PC-9 (cell line): Measurements from ENCODE around the gene TTC23. TPM values are rescaled to one million over a fixed set of nuclear protein-coding genes. Genes with fewer than 3 reads are reported as not detected.

Source experiments
- BruUV-seq: library from RNA; stranded (reverse); fragments of 400-500 nt; replicated peaks from 2 replicates; lab custom pipeline; 2021; lab: Mats Ljungman, UMichigan
- CTCF ChIA-PET: fragments of 300-600 bp; sonication (Branson Sonifier 250); formaldehyde crosslinking; loops from one replicate; lab custom pipeline; 2022; ENCODE audit warnings: antibody characterized with exemption; lab: Charles Lee
- POLR2A ChIA-PET: fragments of 300-600 bp; sonication (Branson Sonifier 250); formaldehyde crosslinking; loops from one replicate; lab custom pipeline; 2022; ENCODE audit warnings: antibody characterized with exemption; ENCODE audit not compliant: unreplicated experiment; lab: Charles Lee
- DNase-seq, 2 experiments: peaks; one replicate each; pipeline versions ENCODE4 v3.0.0 to v3.0.0-alpha.2; 2015 to 2022; ENCODE audit warnings: mixed read lengths in 1 of 2
- H2AFZ ChIP-seq: fragments of 200-600 bp; sonication (generic); 2 replicates; pipeline ENCODE4 v1.8.1; 2017; ENCODE audit warnings: antibody characterized with exemption
- H3F3A ChIP-seq: fragments of 200-600 bp; sonication (generic); 2 replicates; pipeline ENCODE4 v1.8.1; 2017; ENCODE audit warnings: antibody characterized with exemption, mild to moderate bottlenecking, low read depth; ENCODE audit not compliant: insufficient read depth
- H3K27ac ChIP-seq: fragments of 200-600 bp; sonication (generic); 2 replicates; pipeline ENCODE4 v1.6.1; 2016; ENCODE audit warnings: mixed run types
- H3K27me3 ChIP-seq: fragments of 200-600 bp; sonication (generic); 2 replicates; pipeline ENCODE4 v1.6.1; 2016; ENCODE audit warnings: low read depth, mixed run types; ENCODE audit not compliant: insufficient read depth
- H3K36me3 ChIP-seq: fragments of 200-600 bp; sonication (generic); 2 replicates; pipeline ENCODE4 v1.6.1; 2016; ENCODE audit warnings: low read depth, mixed run types
- H3K4me1 ChIP-seq: fragments of 200-600 bp; sonication (generic); replicated peaks from 2 replicates; pipeline ENCODE4 v1.6.1; 2016; ENCODE audit warnings: mixed run types; ENCODE audit not compliant: insufficient read depth
- H3K4me2 ChIP-seq: fragments of 200-600 bp; sonication (generic); 2 replicates; pipeline ENCODE4 v1.6.1; 2017; ENCODE audit warnings: mixed run types
- H3K4me3 ChIP-seq: fragments of 200-600 bp; sonication (generic); 2 replicates; pipeline ENCODE4 v1.6.1; 2016; ENCODE audit warnings: mixed run types
- H3K79me2 ChIP-seq: fragments of 200-600 bp; sonication (generic); 2 replicates; pipeline ENCODE4 v1.6.1; 2017; ENCODE audit warnings: low read depth, mixed run types
- H3K9me2 ChIP-seq: fragments of 200-600 bp; sonication (generic); 2 replicates; pipeline ENCODE4 v1.8.1; 2017; ENCODE audit warnings: mild to moderate bottlenecking; ENCODE audit not compliant: insufficient read depth
- H3K9me3 ChIP-seq: fragments of 200-600 bp; sonication (generic); 2 replicates; pipeline ENCODE4 v1.8.1; 2016; ENCODE audit warnings: low read depth; ENCODE audit not compliant: insufficient read depth
- H4K20me1 ChIP-seq: fragments of 200-600 bp; sonication (generic); 2 replicates; pipeline ENCODE4 v1.8.1; 2017; ENCODE audit not compliant: insufficient read depth
- EZH2 ChIP-seq: fragments of 200-600 bp; sonication (generic); IDR thresholded peaks from 2 replicates; pipeline ENCODE4 v1.8.0; 2017; ENCODE audit warnings: antibody characterized with exemption, low read depth
- intact Hi-C: fragments of 100-400 bp; cut with micrococcal nuclease; formaldehyde crosslinking; loops from one replicate; pipeline ENCODE4 v1.10.0; 2022; ENCODE audit not compliant: unreplicated experiment
- total RNA-seq: library from RNA; stranded (reverse); gene quantifications from 2 replicates; pipeline ENCODE4 v1.2.3, GENCODE V29; 2021
- TF ChIP-seq, protein P1 (sequence below): fragments of 200-600 bp; sonication (generic); conservative IDR thresholded peaks from 2 replicates; pipeline ENCODE4 v1.6.1; 2017; ENCODE audit warnings: mixed run types, antibody characterized with exemption, mild to moderate bottlenecking, moderate library complexity

The TTC23 gene
- total RNA-seq, 1 experiment from 2014 or later: 18.4 TPM

DNA sequence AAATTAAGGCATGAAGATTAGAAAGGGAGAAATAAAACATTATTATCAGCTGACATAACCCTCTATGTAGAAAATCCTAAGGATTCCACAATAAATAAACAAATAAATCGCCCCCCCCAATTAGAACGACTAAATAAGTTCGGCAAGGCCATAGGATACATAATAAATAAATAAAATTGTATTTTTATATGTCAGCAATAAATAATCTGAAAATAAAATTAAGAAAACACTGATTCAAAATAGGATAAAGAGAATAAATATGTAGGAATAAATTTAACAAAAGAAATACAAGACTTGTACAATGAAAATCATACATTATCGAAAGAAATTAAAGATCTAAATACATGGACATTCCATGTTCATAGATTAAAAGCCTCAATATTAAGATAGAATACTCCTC, 5.1 kb downstream of the TTC23 start:
- H3K9me2 ChIP-seq: no peaks in the 10 kb centered on the region
- 0 out of 2 replicates have a peak, but pooled peaks cover 4% of the 10 kb centered on the region for H3K36me3 ChIP-seq
- ChIA-PET CTCF (no interaction called here), POLR2A (no interaction called here)
- no peak overlapping the region for H3K4me2 ChIP-seq
- no peak for DNase-seq
- H3K4me3 ChIP-seq: no peak overlapping the region
- no TSS peak for BruUV-seq
- H4K20me1 ChIP-seq: no peaks in the 10 kb centered on the region
- TF ChIP-seq, protein P1, sequence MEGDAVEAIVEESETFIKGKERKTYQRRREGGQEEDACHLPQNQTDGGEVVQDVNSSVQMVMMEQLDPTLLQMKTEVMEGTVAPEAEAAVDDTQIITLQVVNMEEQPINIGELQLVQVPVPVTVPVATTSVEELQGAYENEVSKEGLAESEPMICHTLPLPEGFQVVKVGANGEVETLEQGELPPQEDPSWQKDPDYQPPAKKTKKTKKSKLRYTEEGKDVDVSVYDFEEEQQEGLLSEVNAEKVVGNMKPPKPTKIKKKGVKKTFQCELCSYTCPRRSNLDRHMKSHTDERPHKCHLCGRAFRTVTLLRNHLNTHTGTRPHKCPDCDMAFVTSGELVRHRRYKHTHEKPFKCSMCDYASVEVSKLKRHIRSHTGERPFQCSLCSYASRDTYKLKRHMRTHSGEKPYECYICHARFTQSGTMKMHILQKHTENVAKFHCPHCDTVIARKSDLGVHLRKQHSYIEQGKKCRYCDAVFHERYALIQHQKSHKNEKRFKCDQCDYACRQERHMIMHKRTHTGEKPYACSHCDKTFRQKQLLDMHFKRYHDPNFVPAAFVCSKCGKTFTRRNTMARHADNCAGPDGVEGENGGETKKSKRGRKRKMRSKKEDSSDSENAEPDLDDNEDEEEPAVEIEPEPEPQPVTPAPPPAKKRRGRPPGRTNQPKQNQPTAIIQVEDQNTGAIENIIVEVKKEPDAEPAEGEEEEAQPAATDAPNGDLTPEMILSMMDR: no peak
- TF ChIP-seq EZH2: no peak
- H2AFZ ChIP-seq: no peak overlapping the region
- intact Hi-C loops: no loop called here
- H3F3A ChIP-seq: no peaks in the 10 kb centered on the region
- H3K9me3 ChIP-seq: no peaks in the 10 kb centered on the region
- peaks cover 10% of the 10 kb centered on the region; the same call in 1 of the 2 replicates for H3K4me1 ChIP-seq
- no peak overlapping the region for H3K27ac ChIP-seq
- H3K79me2 ChIP-seq: peaks cover 27% of the 10 kb centered on the region
- H3K27me3 ChIP-seq: no peaks in the 10 kb centered on the region

DNA sequence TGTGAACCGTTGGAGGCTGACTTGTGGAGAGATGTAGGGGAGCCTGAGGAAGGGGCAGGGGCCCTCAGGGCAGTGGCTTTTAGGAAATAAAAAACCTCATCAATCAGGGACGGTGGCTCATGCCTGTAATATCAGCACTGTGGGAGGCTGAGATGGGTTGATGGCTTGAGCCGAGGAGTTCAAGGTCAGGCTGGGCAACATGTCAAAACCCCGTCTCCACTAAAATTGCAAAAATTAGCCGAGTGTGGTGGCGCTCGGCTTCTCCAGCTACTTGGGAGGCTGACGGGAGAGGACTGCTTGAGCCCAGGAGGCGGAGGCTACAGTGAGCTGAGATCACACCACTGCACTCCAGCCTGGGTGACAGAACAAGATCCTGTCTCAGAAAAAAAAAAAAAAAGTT, 7.6 kb downstream of the TTC23 start:
- Histone ChIP-seq H3K36me3 (0 out of 2 replicates have a peak, but pooled peaks cover 8% of the 10 kb centered on the region), H3K9me2 (no peaks in the 10 kb centered on the region), H3K27ac (no peak overlapping the region), H3K79me2 (peaks cover 7% of the 10 kb centered on the region; the same call in 1 of the 2 replicates), H3K4me2 (no peak overlapping the region), H2AFZ (no peak overlapping the region), H3K4me1 (no peaks in the 10 kb centered on the region), H3K9me3 (no peaks in the 10 kb centered on the region), H3K27me3 (no peaks in the 10 kb centered on the region), H3K4me3 (no peak overlapping the region), H4K20me1 (no peaks in the 10 kb centered on the region), H3F3A (no peaks in the 10 kb centered on the region)
- POLR2A ChIA-PET: no interaction called here
- intact Hi-C loops: no loop called here
- CTCF ChIA-PET: no interaction called here
- no TSS peak for BruUV-seq
- DNase-seq: no peak
- no peak for TF ChIP-seq EZH2
- TF ChIP-seq, protein P1: no peak

DNA sequence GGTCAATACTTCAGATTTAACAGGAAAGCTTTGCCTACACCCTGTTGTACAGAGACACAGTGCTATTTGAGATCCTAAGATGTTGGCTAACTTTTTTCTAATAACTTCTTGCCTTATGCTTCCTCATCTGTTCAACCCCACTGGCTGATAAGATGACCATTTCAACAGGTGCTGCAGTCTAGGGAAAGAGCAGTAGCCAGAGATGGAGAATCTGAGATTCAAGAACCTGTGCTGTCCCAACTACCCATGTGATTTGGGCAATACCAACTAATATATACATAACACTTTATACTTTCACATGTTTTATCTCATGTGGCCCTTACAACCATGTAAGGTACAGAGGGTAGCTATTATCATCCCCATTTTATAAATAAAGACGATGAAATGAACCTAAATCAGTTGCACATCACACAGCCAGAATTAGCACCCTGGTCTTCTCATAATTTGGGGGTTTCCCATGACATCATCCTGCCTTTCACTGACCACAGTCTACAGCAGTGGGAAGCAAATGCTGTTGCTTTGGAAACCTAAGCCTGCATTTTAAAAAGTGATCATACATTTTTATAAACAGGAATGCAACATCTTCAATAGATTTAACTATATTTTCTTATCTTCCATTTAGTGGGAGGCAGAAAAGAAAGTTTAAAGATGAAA, 9.7 kb downstream of the TTC23 start:
- no peak overlapping the region for H3K4me2 ChIP-seq
- no TSS peak for BruUV-seq
- H3K4me1 ChIP-seq: no peaks in the 10 kb centered on the region
- TF ChIP-seq, protein P1: no peak
- no peak for TF ChIP-seq EZH2
- H3F3A ChIP-seq: no peaks in the 10 kb centered on the region
- CTCF ChIA-PET: no interaction called here
- no peaks in the 10 kb centered on the region for H3K27me3 ChIP-seq
- H3K9me3 ChIP-seq: no peaks in the 10 kb centered on the region
- 0 out of 2 replicates have a peak, but pooled peaks cover 8% of the 10 kb centered on the region for H3K36me3 ChIP-seq
- H4K20me1 ChIP-seq: no peaks in the 10 kb centered on the region
- H3K79me2 ChIP-seq: no peaks in the 10 kb centered on the region
- H3K27ac ChIP-seq: no peak overlapping the region
- POLR2A ChIA-PET: no interaction called here
- DNase-seq: no peak
- no peaks in the 10 kb centered on the region for H3K9me2 ChIP-seq
- intact Hi-C loops: no loop called here
- H2AFZ ChIP-seq: no peak overlapping the region
- no peak overlapping the region for H3K4me3 ChIP-seq
